ENCODE results near the gene TSHZ1.

The TSHZ1 gene

GRCh38 chr18:75208155-75208835 lies 2.3 kb upstream of the TSHZ1 start:
- peak; percentile 40 for DNase-seq

GRCh38 chr18:75208836-75209128 lies 1.8 kb upstream of the TSHZ1 start:
- no peak for DNase-seq

GRCh38 chr18:75209129-75209950 lies 1.3 kb upstream of the TSHZ1 start, which contains the start of gene PTGR3:
Gene PTGR3 (minus strand): TSS chr18:75209139. CDS start chr18:75209058, 81 bp downstream.
- peak; percentile 71 for DNase-seq

DNA sequence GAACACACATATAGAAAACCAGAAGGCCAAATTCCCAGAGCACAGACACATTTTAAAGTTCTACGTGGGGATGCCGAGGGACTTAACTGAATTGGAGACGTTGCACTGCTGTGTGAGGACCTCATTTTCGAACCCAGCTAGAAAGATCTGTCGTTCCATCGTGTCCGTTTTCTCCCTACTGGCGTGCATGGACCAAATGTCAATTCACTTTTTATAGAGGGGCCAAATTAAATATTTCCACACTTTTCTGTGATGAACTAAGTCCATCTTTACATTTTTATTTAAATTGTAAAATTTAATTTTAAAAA lies 692 bp upstream of the TSHZ1 start:
- no peak for DNase-seq

DNA sequence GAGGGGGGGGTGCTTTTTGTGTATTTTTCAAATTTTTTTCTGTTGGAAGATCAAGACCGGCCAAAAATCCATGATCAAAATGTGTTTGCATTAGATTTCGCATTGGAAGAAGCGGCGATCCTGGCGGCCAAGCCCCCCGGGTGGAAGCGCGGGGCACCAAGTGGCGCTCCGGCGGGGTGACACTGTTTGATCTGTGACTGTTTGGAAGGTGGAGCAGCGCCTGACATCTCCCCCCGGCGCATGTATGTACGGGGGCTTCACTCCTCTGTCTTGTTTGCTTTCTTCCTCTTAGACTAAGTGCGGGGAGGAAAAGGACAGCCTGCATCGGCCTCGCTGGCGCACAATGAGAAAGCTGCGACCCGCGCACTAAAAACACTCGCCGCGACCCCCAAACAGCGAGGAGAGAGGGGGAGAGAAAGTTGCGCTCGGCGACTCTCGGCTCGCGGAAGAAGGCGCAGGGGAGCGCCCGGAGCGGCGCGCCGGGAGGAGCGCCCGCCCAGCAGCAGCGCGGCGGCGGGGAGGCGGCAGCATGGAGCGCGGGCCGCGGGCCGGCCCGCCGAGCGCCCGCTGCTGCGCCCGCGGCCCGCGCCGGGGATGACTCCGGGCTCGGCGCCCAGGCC lies 515 bp downstream of the TSHZ1 start:
- no peak for DNase-seq

- DNase-seq = no peak
Observed at GRCh38 chr18:75211626-75211952, 992 bp downstream of the TSHZ1 start.

DNA sequence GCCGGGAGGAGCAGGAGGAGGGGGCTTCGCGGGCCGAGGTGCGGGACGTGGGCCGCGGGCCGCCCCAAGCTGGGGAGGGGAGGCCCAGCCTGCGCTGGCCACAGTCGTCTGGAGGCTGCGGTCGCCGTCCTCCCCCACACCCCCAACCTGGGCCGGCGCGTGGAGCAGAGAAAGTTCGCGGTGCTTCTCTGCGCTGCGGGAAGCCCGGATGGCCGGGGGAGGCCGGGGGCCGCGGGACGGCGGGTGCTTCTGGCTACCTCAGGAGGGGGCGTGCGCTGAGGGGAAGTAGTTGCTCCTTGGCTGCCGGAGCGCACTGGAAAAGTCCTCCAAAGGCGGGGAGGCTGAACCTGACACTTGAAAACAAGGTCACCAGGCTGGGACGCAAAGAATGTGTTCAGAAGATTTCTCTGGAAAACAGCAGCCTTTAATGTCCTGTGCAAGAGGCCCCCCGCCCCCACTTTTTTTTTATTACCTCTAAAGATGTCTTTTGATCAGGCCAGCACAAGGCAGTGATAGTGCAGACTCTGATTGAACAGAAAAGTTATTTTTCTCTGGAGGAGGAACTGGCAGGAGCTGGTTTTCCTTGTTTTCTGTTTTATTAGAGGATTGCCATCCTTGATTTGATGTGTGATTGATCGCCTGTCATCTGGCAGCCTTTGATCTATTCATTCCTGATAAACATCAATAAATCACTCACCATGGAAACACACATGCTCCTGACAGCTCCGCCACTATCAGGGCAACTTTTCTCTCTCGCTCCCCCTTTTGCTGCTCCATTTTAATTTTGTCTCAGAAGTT lies 1.6 kb downstream of the TSHZ1 start:
- DNase-seq = peak; percentile 31

DNA sequence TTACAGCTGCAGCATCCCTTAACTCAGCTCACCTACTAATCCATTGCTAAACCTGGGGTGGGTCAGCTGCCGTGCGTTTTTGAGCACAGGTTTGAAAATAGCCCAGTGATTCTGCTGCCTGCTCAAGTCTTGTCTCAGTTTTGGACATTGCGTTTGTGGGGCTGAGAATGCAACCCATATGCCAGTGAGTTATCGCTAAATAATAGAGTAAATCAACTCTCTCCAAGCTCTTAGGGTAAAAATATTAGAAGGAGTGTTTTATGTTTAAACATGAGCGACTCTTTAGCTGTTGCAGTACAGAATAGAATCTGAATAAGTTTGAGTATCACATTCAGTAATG lies 2.1 kb downstream of the TSHZ1 start:
- DNase-seq = no peak

- no peak for DNase-seq
Observed at GRCh38 chr18:75213611-75214331, 3.2 kb downstream of the TSHZ1 start.

DNA sequence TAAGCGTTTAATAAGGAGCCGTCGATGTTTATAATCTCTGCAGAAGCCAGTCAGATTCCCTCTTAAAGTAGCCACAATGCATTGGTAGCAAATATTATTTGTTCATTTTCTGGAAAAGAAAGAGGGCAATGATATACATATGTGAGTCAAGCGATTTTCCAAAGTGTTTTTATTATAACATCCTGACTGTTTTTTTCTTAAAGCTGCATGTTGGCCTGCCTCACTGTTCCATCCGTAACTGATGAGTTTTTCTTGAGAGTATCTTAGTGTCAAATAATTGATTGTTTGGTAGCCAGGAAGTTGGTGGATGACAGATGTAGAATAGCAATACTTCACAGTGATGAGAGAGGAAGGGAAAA lies 3.7 kb downstream of the TSHZ1 start:
- DNase-seq = no peak

DNA sequence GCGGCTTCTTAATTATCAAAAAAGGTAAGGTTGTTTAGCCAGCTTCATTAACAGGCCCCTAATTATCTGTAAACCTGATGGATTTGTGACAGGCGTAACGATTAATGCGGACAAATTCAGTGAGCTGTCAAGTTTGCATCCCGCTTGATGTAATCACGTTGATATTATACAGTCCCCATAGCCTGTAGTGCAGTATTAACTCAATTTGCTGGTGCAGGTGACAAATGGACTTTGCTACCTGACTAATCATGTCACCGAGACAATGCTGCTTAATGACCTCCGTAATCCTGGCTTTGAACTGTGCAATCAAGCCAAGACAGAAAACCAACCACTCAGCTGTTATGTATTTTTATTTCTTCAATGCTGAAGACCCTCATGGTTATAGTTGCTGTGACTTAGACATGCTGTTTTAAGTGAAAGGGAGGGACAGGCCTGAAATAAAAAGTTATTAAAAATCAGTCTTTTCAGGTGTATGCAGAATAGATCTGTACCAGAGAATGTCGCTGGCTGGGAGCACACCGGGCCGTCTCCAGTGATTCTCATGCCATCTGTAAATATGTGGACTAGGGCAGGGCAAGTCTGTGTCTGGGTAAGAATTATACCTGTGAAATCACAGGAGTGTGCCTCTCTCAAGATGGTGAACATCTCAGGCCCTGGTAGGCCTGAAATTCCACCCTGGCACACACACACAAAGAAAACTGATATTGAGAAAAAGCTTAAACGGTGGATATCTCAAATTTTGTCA lies 4.3 kb downstream of the TSHZ1 start:
- DNase-seq = no peak

GRCh38 chr18:75215663-75216062 lies 5.1 kb downstream of the TSHZ1 start:
- DNase-seq = no peak

- DNase-seq = no peak
Observed at GRCh38 chr18:75216212-75216910, 5.8 kb downstream of the TSHZ1 start.

- DNase-seq = no peak
Observed at GRCh38 chr18:75216911-75217689, 6.5 kb downstream of the TSHZ1 start.

- no peak for DNase-seq
Observed at GRCh38 chr18:75218065-75218923, 7.7 kb downstream of the TSHZ1 start.

DNA sequence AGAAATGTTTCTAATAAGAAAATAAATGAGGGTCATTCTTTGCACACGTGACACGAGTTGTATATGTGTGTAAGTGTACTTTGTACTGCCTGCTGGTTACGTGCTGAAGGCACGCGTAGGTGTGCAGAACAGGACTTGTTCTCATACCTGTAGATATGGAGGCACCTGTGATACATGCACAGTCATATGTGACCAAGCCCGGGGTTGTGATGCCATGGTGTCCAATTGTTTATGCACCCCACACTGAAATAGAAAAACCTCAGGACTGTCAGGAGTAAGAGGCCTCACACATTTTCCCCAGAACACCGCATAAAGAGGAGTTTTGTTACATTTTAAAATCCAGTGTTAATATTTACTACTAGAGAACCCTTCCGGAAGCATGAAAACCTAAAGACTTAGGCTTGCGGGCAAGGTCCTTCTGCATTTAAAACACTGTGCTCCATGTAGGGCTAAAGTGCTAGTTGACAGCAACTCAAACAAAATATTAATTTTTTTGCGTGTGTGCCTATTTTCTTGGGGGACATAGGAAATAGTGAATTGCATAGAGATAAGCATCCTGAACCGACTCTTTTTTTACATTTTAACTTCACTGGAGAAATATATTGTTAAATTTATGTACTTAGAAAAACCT lies 9.3 kb downstream of the TSHZ1 start:
- DNase-seq = no peak

DNA sequence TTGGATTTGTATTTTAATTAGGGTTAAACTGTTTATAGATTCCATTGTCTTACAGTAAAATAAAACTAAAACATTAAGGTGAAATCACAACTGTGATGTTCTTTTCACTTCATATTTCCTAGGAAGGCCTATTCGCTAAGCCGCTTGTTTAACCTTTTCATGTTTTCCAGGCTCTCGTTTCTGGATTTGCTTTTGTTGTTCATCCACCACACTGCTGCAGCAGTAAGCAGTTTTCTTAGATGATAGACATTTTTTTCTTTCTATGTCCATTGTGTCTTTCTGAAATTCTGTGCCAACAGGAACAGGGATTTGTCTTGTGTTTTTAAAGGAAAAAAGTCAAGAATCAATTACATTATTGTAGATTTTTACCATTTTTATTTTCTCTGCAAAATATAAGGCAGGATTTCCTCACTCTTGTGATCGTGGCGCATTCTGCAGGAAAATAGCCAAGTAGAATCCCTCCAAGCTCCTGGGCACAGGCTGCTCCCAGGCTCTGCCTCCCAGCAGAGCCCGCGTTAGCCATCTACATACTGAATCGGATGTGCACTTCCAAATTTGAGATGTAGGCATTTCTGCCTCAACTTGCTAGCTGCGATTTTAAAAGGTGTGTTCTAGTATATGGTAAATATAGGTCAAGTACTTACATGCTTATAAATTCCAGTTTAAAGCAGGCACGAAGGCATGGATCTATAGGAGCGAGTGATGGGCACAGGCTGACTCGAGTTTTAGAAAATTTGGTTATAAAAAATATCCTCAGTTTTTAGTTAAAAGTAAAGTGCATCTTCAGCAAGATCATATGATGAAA lies 10.2 kb downstream of the TSHZ1 start:
- no peak for DNase-seq

DNA sequence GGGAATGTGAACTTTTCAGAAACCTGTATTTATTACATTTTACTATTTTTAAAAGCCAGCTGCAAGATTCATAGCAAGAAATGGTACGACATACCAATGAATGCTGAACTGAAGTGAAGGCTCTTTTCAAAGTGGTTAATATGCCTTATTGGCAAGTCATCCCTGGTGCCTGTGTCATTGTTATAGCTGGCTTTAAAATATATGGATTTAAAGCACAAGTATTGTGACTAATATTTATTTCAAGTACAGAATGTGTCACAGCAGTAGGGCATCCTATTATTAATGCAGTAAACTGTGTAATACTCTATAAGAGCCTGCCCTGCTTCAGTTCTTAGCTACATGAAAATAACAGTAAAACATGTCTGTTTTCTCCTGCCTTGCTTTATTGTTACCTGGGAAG lies 10.8 kb downstream of the TSHZ1 start:
- no peak for DNase-seq

DNA sequence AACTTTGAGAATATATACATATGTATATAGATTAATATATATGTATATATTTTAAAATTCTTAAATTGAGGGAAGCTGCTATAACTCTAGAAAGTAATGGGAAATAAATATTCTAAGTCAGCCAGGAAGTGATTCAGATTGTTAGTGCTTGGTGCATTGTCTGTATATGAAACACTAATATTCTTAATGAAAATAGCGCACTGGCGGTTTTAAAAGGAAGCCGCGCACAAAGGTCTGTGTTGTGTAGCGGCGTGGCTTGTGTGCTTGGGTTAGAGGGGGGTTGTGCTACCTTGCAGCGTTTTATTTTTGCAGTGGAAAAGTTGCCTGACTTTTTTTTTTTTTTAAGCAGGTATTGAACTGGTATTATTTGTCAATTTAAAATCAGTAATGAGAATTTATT lies 11.3 kb downstream of the TSHZ1 start:
- DNase-seq = no peak
